ENCODE data around the gene PDE9A. TPM values are rescaled to one million over a fixed set of nuclear protein-coding genes. Genes with fewer than 3 reads are reported as not detected.

PDE9A gene
- total and polyA plus RNA-seq, 2 donors (not counting 1 experiment from before 2014, with no cell fraction given) = 0.34 to 5.8 TPM

- no peak for TF ChIP-seq EZH2 (IDR thresholded peaks at IDR 0.05; ENCODE audit: borderline replicate concordance, insufficient read depth, low read depth, low read length, poor library complexity, severe bottlenecking)
- no peak for TF ChIP-seq CTCF (IDR thresholded peaks at IDR 0.05)
- no peak overlapping the region for H3K27ac Mint-ChIP-seq
- Histone ChIP-seq H2AFZ (ENCODE audit: insufficient read depth, low read depth, low read length, poor library complexity, severe bottlenecking) (no peak overlapping the region), H4K20me1 (ENCODE audit: control insufficient read depth, insufficient read depth, low read length, poor library complexity, severe bottlenecking) (no peaks in the 10 kb centered on the region), H3K4me3 (ENCODE audit: control extremely low read depth in 1 of 5, extremely low read depth in 1 of 5, insufficient read depth in 1 of 5, low read depth in 2 of 5, low read length in 4 of 5) (no peak overlapping the region), H3K4me1 (ENCODE audit: control insufficient read depth in 2 of 2, insufficient read depth in 2 of 2, low read length in 2 of 2) (no peaks in the 10 kb centered on the region), H3K27me3 (replicated peaks in 1 of 4; ENCODE audit: control extremely low read depth in 1 of 4, control insufficient read depth in 3 of 4, insufficient read depth in 4 of 4, low read length in 3 of 4) (peaks cover 0 to 3% (median 1%) of the 10 kb centered on the region in 4 experiments), H3K36me3 (replicated peaks in 1 of 2; ENCODE audit: control extremely low read depth in 1 of 2, control insufficient read depth in 1 of 2, extremely low read depth in 1 of 2, insufficient read depth in 2 of 2, low read length in 1 of 2) (no peaks in the 10 kb centered on the region), H3K4me2 (replicated peaks; ENCODE audit: low read depth, low read length, poor library complexity, severe bottlenecking) (no peak overlapping the region), H3K9me3 (ENCODE audit: control extremely low read depth in 1 of 3, control insufficient read depth in 2 of 3, insufficient read depth in 1 of 3, low read length in 2 of 3) (no peaks in the 10 kb centered on the region), H3K79me2 (ENCODE audit: control insufficient read depth, insufficient read depth, low read length) (no peaks in the 10 kb centered on the region), H3K9ac (ENCODE audit: low read length) (no peak overlapping the region), H3K27ac (ENCODE audit: low read length in 2 of 2) (no peak overlapping the region)
- CTCF ChIA-PET = interaction anchor here (0.7 kb wide), 1 partner anchor 148 kb away, joined by 3 read pairs; no protein-coding TSS in a partner anchor
- 89% methylated on average over 3 of the region's 8 CpGs for WGBS (ENCODE audit: insufficient coverage)
- H3K27me3 Mint-ChIP-seq = peaks cover 18% of the 10 kb centered on the region
- no peaks in the 10 kb centered on the region for H3K9me3 Mint-ChIP-seq (ENCODE audit: insufficient read depth)
- intact Hi-C loops (cut with micrococcal nuclease) = no loop called here
- no peaks in the 10 kb centered on the region for H3K4me1 Mint-ChIP-seq
- ATAC-seq (ENCODE audit: low read depth) = no peak
- POLR2A ChIA-PET = no interaction called here
- no peak for DNase-seq
- no peak overlapping the region for H3K4me3 Mint-ChIP-seq
Observed at GRCh38 chr21:42642219-42642745, 11.1 kb upstream of the PDE9A start.

- intact Hi-C loops (cut with micrococcal nuclease) = no loop called here
- POLR2A ChIA-PET = no interaction called here
Observed at GRCh38 chr21:42644223-42645208, 8.9 kb upstream of the PDE9A start.

More at GRCh38 chr21:42644223-42645208, 8.9 kb upstream of the PDE9A start:
- no peak overlapping the region for H3K27ac Mint-ChIP-seq
- Histone ChIP-seq H3K27me3 (replicated peaks in 1 of 4; ENCODE audit: control extremely low read depth in 1 of 4, control insufficient read depth in 3 of 4, insufficient read depth in 4 of 4, low read length in 3 of 4) (peaks cover 0 to 3% (median 1%) of the 10 kb centered on the region in 4 experiments), H4K20me1 (ENCODE audit: control insufficient read depth, insufficient read depth, low read length, poor library complexity, severe bottlenecking) (no peaks in the 10 kb centered on the region), H3K27ac (ENCODE audit: low read length in 2 of 2) (no peak overlapping the region), H3K4me2 (replicated peaks; ENCODE audit: low read depth, low read length, poor library complexity, severe bottlenecking) (no peak overlapping the region), H3K79me2 (ENCODE audit: control insufficient read depth, insufficient read depth, low read length) (no peaks in the 10 kb centered on the region), H2AFZ (ENCODE audit: insufficient read depth, low read depth, low read length, poor library complexity, severe bottlenecking) (no peak overlapping the region), H3K4me3 (ENCODE audit: control extremely low read depth in 1 of 5, extremely low read depth in 1 of 5, insufficient read depth in 1 of 5, low read depth in 2 of 5, low read length in 4 of 5) (no peak overlapping the region), H3K9me3 (ENCODE audit: control extremely low read depth in 1 of 3, control insufficient read depth in 2 of 3, insufficient read depth in 1 of 3, low read length in 2 of 3) (no peaks in the 10 kb centered on the region), H3K4me1 (ENCODE audit: control insufficient read depth in 2 of 2, insufficient read depth in 2 of 2, low read length in 2 of 2) (no peaks in the 10 kb centered on the region), H3K9ac (ENCODE audit: low read length) (no peak overlapping the region), H3K36me3 (replicated peaks in 1 of 2; ENCODE audit: control extremely low read depth in 1 of 2, control insufficient read depth in 1 of 2, extremely low read depth in 1 of 2, insufficient read depth in 2 of 2, low read length in 1 of 2) (no peaks in the 10 kb centered on the region)
- H3K4me3 Mint-ChIP-seq = no peak overlapping the region
- no peaks in the 10 kb centered on the region for H3K4me1 Mint-ChIP-seq
- no peaks in the 10 kb centered on the region for H3K9me3 Mint-ChIP-seq (ENCODE audit: insufficient read depth)
- no peak for TF ChIP-seq CTCF (IDR thresholded peaks at IDR 0.05)
- no peak for TF ChIP-seq EZH2 (IDR thresholded peaks at IDR 0.05; ENCODE audit: borderline replicate concordance, insufficient read depth, low read depth, low read length, poor library complexity, severe bottlenecking)
- WGBS (ENCODE audit: insufficient coverage) = 85% methylated on average over 15 of the region's 21 CpGs
- ATAC-seq (ENCODE audit: low read depth) (no peak), DNase-seq (no peak)
- peaks cover 19% of the 10 kb centered on the region for H3K27me3 Mint-ChIP-seq
- CTCF ChIA-PET = no interaction called here
